HG03066 (cell line): ENCODE measurements around the gene ZCCHC17.
"Not testable (repeated sequence)": the region's sequence is repeated elsewhere in the genome, so short reads cannot be mapped to it uniquely, and the experiment has no call there.

Experiments
- ATAC-seq: cut with Tn5 transposase; IDR thresholded peaks from one replicate; pipeline ENCODE4 v1.9.1; 2021; ENCODE audit warnings: low read depth; ENCODE audit not compliant: unreplicated experiment

The ZCCHC17 gene

GRCh38 chr1:31368611-31369107, 71.8 kb downstream of the ZCCHC17 start:
- ATAC-seq: no peak

- ATAC-seq: no peak
These were observed 73.2 kb downstream of the ZCCHC17 start for GRCh38 chr1:31370021-31370420.

- ATAC-seq: no peak
These were observed 73.7 kb downstream of the ZCCHC17 start for GRCh38 chr1:31370565-31370964.

GRCh38 chr1:31371121-31371959, 74.5 kb downstream of the ZCCHC17 start:
- no peak for ATAC-seq

- ATAC-seq: no peak
These were observed 75.2 kb downstream of the ZCCHC17 start for GRCh38 chr1:31372051-31372450.

GRCh38 chr1:31372751-31373055, 75.9 kb downstream of the ZCCHC17 start:
- ATAC-seq: no peak

- ATAC-seq: no peak
These were observed 76.4 kb downstream of the ZCCHC17 start, which contains the start of gene FABP3 for GRCh38 chr1:31373056-31373896. TSS of gene FABP3 (minus strand) at chr1:31373076. CDS start at chr1:31373014, 62 bp downstream.

GRCh38 chr1:31373897-31374486, 77.2 kb downstream of the ZCCHC17 start:
- ATAC-seq: no peak

GRCh38 chr1:31374511-31375196, 77.8 kb downstream of the ZCCHC17 start:
- no peak for ATAC-seq

- ATAC-seq: no peak
These were observed 79.7 kb downstream of the ZCCHC17 start for GRCh38 chr1:31376375-31377134.

- no peak for ATAC-seq
These were observed 80.6 kb downstream of the ZCCHC17 start for GRCh38 chr1:31377364-31377863.

GRCh38 chr1:31378001-31378400, 81.2 kb downstream of the ZCCHC17 start:
- no peak for ATAC-seq

GRCh38 chr1:31380181-31380580, 83.3 kb downstream of the ZCCHC17 start:
- no peak for ATAC-seq

GRCh38 chr1:31381394-31382294, 84.8 kb downstream of the ZCCHC17 start:
- ATAC-seq: no peak

- ATAC-seq: no peak
These were observed 85.7 kb downstream of the ZCCHC17 start for GRCh38 chr1:31382379-31382989.

GRCh38 chr1:31383967-31384366, 87.1 kb downstream of the ZCCHC17 start:
- ATAC-seq: no peak

- ATAC-seq: not testable (repeated sequence)
These were observed 89.9 kb downstream of the ZCCHC17 start for GRCh38 chr1:31386576-31387243.

- ATAC-seq: no peak
These were observed 90.8 kb downstream of the ZCCHC17 start for GRCh38 chr1:31387612-31388011.
